ENCODE data around the gene PLPP4. TPM values are rescaled to one million over a fixed set of nuclear protein-coding genes. Genes with fewer than 3 reads are reported as not detected.

Gene PLPP4
- total RNA-seq, 1 experiment from 2014 or later = not detected

DNA sequence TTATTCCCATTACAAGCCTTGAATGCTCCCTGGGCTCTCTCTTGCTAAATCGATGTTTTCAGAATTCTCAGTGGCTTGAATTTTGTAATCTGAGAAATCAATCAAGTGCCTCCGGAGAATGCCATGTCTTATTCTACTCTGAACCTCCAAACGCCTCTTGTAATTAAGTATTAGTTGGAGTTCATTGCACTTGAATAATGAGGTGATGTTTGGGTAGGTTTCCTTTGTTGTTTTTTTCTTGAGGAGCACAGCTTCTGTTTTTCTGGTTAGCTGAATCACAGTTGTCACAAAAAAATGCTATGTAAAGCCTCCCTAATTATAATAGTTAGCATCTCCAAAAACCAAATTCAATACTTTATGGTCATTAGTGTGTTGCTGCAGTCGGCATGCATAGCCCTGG lies 100.3 kb downstream of the PLPP4 start:
- Histone ChIP-seq H3K9me3 (ENCODE audit: control insufficient read depth in 1 of 2, insufficient read depth in 1 of 2, low read depth in 1 of 2, low read length in 2 of 2) (no peaks in the 10 kb centered on the region), H3K36me3 (ENCODE audit: control insufficient read depth in 1 of 2, insufficient read depth in 2 of 2, low read length in 2 of 2) (no peaks in the 10 kb centered on the region), H3K27ac (ENCODE audit: low read depth, low read length) (no peak overlapping the region), H3K4me1 (ENCODE audit: control insufficient read depth in 1 of 2, insufficient read depth in 2 of 2, low read length in 2 of 2) (no peaks in the 10 kb centered on the region), H3K4me2 (ENCODE audit: low read length) (no peak overlapping the region), H2AFZ (ENCODE audit: low read depth, low read length, poor library complexity, severe bottlenecking) (no peak overlapping the region), H3K9me2 (ENCODE audit: insufficient read depth) (no peaks in the 10 kb centered on the region), H3K9ac (ENCODE audit: low read length) (no peak overlapping the region), H4K20me1 (ENCODE audit: insufficient read depth) (no peaks in the 10 kb centered on the region), H3K27me3 (ENCODE audit: insufficient read depth, low read length) (peaks cover 25% of the 10 kb centered on the region), H3K4me3 (replicated peaks in 1 of 2; ENCODE audit: low read depth in 1 of 2, low read length in 2 of 2) (no peak overlapping the region), H3K79me2 (ENCODE audit: insufficient read depth, low read length) (no peaks in the 10 kb centered on the region)
- intact Hi-C loops (cut with micrococcal nuclease) = no loop called here
- no TSS peak for BruUV-seq (replicated peaks)
- DNase-seq (ENCODE audit: low read depth, low spot score) = no peak
- CTCF ChIA-PET = no interaction called here
- POLR2A ChIA-PET = no interaction called here
- TF ChIP-seq SIN3A (IDR thresholded peaks at IDR 0.05; ENCODE audit: low read depth) = no peak
- RAD21 ChIA-PET (ENCODE audit: low non-redundant PET in 1 of 2, low total read pairs in 2 of 2, uncharacterized antibody in 2 of 2, unreplicated experiment in 2 of 2) = no interaction called here
- no peak for ATAC-seq

DNA sequence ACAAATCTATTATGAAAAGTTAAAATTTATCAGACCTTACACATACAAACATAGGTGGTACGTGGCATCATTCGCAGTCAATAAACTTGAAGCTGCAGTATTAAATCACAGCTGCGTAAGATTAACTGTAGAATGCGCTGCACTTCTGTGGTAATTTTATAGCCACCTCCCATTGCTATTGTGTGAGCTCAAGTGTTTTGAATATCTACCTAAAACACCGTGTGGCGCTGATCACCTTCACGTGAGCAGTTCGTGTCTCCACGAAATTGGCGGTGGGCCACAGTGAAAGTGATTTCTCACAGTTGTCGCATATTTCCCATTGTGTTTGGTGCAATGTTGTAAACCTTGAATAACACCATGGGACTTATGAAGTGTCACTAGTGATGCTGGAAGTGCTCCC lies 102.8 kb downstream of the PLPP4 start:
- no peak overlapping the region for H2AFZ ChIP-seq (ENCODE audit: low read depth, low read length, poor library complexity, severe bottlenecking)
- no peak for ATAC-seq
- H3K4me1 ChIP-seq (ENCODE audit: control insufficient read depth in 1 of 2, insufficient read depth in 2 of 2, low read length in 2 of 2) = no peaks in the 10 kb centered on the region
- H3K36me3 ChIP-seq (ENCODE audit: control insufficient read depth in 1 of 2, insufficient read depth in 2 of 2, low read length in 2 of 2) = no peaks in the 10 kb centered on the region
- no peaks in the 10 kb centered on the region for H4K20me1 ChIP-seq (ENCODE audit: insufficient read depth)
- BruUV-seq (replicated peaks) = no TSS peak
- CTCF ChIA-PET = no interaction called here
- intact Hi-C loops (cut with micrococcal nuclease) = no loop called here
- no peaks in the 10 kb centered on the region for H3K9me3 ChIP-seq (ENCODE audit: control insufficient read depth in 1 of 2, insufficient read depth in 1 of 2, low read depth in 1 of 2, low read length in 2 of 2)
- H3K27me3 ChIP-seq (ENCODE audit: insufficient read depth, low read length) = peaks cover 25% of the 10 kb centered on the region
- H3K4me2 ChIP-seq (ENCODE audit: low read length) = no peak overlapping the region
- H3K9ac ChIP-seq (ENCODE audit: low read length) = no peak overlapping the region
- no peaks in the 10 kb centered on the region for H3K9me2 ChIP-seq (ENCODE audit: insufficient read depth)
- TF ChIP-seq SRF (IDR thresholded peaks at IDR 0.05; ENCODE audit: low read depth) = no peak
- no peak for TF ChIP-seq ZFX (IDR thresholded peaks at IDR 0.05)
- TF ChIP-seq, protein P1, sequence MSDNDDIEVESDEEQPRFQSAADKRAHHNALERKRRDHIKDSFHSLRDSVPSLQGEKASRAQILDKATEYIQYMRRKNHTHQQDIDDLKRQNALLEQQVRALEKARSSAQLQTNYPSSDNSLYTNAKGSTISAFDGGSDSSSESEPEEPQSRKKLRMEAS (IDR thresholded peaks at IDR 0.05) = no peak
- no peak for TF ChIP-seq POLR2A (IDR thresholded peaks at IDR 0.05; ENCODE audit: borderline replicate concordance, extremely low read depth, insufficient read depth, insufficient read length)
- no peak for TF ChIP-seq FOSL1 (IDR thresholded peaks at IDR 0.05; ENCODE audit: low read depth)
- TF ChIP-seq CEBPB (IDR thresholded peaks at IDR 0.05; ENCODE audit: low read depth) = no peak
- no peak for TF ChIP-seq YY1 (IDR thresholded peaks at IDR 0.05; ENCODE audit: extremely low read depth, insufficient replicate concordance, low read depth, low read length)
- no peak for TF ChIP-seq EGR1 (IDR thresholded peaks at IDR 0.05; ENCODE audit: low read depth)
- TF ChIP-seq TCF7L2 (IDR thresholded peaks at IDR 0.05; ENCODE audit: borderline replicate concordance, extremely low read depth, insufficient read depth, insufficient read length) = no peak
- no peak for TF ChIP-seq JUND (IDR thresholded peaks at IDR 0.05)
- no peak for TF ChIP-seq ZNF274 (IDR thresholded peaks at IDR 0.05; ENCODE audit: low read depth, low read length)
- TF ChIP-seq, protein P2, sequence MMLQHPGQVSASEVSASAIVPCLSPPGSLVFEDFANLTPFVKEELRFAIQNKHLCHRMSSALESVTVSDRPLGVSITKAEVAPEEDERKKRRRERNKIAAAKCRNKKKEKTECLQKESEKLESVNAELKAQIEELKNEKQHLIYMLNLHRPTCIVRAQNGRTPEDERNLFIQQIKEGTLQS (IDR thresholded peaks at IDR 0.05) = no peak
- TF ChIP-seq SP1 (IDR thresholded peaks at IDR 0.05; ENCODE audit: low read depth) = no peak
- TF ChIP-seq EZH2 (IDR thresholded peaks at IDR 0.05) = no peak
- no peak overlapping the region for H3K4me3 ChIP-seq (replicated peaks in 1 of 2; ENCODE audit: low read depth in 1 of 2, low read length in 2 of 2)
- POLR2A ChIA-PET = no interaction called here
- H3K79me2 ChIP-seq (ENCODE audit: insufficient read depth, low read length) = no peaks in the 10 kb centered on the region
- DNase-seq (ENCODE audit: low read depth, low spot score) = no peak
- RAD21 ChIA-PET (ENCODE audit: low non-redundant PET in 1 of 2, low total read pairs in 2 of 2, uncharacterized antibody in 2 of 2, unreplicated experiment in 2 of 2) = no interaction called here
- H3K27ac ChIP-seq (ENCODE audit: low read depth, low read length) = no peak overlapping the region
